HG03097 (cell line): ENCODE measurements around the gene NTNG1.

Experiments
- ATAC-seq: cut with Tn5 transposase; IDR thresholded peaks from one replicate; pipeline ENCODE4 v1.9.1; 2021; ENCODE audit not compliant: unreplicated experiment, low FRiP score

The NTNG1 gene

DNA sequence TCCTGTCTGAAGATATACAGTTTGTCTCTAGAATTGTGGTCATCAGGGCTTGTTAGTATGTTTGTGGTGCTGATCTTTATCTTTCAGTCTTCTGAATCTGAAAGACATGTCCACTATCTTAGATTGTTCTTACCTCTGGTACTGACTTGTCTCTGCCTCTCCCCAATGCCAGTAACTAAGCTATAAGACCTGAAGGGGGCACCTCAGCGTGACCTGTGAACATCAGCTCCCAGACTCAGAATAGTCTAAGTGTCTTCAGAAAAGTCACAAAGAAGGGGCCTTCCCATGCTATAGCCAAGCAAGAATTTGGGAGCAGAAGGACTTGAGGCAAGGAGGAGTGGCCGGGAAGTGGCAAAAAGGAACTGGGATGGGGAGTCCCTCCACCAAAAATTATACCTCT is 178.1 kb downstream of the NTNG1 start:
- ATAC-seq: no peak

DNA sequence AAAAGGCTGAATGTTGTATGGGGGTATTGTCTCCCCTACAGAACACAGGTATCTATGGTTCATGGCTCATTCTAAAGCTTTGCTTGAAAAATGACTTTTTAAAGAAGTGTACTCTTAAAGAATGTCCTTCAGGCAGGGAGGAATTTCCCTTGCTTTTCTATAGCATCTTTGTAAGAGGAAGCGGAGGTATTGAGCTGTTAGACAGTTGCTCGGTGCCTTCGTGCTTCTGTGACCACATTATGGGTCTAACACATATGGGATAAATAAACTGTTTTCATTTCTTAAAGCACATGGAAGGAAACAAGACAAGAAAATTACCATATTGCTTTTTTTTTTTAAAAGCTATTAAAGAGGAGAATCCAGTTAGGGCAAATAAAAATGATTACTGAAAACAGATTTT is 182.9 kb downstream of the NTNG1 start:
- ATAC-seq: no peak

DNA sequence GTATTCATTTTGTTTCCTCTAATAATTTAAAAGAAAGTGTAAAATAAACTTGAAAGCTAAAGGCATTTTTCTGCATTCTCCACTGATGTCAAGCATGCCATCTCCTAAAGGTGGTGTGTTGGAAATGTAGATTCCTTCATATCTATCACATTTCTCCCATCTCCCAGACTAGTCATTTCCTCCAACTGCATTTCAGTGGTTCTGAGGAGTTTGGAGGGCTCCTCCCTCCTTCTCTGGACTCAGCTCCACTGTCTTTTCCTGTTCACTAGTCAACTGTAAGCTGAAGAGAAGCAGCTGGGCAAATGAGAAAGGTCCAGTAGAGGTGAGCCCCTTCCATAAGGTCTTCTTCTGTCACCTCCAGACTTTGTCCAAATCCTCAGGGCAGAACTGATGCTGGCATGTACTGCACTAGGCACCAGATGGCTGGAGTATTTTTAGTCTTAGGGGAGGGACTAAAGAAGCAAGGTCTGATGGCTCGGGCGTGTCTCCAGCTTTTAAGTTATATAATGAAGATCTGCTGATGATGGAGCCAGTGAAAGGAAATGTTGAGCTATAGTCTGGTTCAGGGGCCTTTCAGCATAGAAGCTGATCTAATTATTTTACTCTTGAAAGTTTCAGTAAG is 186.1 kb downstream of the NTNG1 start:
- no peak for ATAC-seq

DNA sequence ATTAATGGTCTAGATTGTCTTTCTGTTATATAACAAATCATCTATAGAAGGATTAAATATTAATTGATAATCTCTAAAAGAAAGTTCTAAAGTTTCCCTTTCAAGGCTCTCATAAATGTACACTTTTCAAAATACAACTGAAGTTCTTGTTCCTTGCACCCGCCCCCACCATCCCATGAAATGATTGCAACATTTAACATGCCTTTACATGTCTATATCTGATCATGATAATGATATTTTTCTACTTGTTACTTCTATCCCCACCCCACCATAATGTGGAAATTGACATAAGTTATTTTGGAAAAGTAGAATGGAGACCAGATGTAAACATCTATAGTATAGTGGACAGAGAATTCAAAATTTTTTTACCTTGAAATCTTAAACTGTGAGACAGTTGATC is 186.6 kb downstream of the NTNG1 start:
- ATAC-seq: no peak

DNA sequence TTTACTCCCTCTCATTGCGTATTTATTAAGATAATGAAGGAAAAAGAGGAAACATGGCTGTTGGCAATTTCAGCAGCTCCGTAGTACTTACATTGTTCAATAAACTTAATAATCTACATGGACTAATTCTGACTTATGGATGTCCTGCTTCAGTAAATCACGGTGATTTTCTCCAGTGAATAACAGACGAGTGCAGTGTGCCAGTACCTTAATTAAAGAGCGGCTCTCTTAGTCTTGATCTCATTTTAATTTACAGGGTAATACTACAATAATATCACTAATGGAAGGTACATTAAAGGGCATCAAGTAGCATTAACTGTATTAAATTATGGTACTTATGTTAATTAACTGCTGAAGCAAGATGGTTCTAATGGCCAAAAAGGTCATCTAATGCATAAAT is 187.2 kb downstream of the NTNG1 start:
- no peak for ATAC-seq

DNA sequence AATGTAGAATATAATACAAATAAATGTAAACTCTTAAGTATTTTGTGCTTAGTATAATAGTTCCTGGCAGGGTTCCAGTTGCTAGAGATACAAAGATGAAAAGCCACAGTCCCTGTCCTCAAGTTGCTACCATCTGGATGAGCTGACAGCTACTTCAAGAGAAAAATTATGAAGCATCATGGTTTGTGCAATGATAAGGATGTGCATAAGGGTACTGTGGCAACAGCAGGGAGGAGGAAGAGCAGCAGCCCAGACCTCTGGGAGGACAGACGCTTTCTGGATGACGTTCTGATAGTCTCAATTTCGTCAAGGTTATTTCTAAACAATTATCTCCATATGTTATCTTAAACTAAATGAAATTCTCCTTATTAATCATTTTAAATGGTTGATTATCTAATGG is 198.9 kb downstream of the NTNG1 start:
- ATAC-seq: no peak

DNA sequence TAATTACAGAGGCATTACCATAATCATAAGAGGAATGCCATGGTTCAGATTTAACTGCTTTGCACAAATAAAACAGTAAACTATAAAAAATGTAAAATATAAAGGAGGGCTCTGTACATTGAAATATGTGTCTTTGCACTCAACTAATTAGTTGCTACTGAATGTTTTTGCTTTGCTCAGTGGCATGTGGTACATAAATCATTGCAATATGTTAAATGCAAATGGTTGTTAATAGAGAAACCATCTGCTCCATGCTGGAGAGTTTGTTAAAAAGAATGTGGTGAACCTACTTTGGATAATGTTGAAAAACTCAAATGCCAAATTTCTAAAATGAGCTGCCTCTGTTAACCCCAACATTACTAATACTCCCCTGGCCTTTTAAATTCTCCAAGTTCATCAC is 201.5 kb downstream of the NTNG1 start:
- ATAC-seq: no peak

DNA sequence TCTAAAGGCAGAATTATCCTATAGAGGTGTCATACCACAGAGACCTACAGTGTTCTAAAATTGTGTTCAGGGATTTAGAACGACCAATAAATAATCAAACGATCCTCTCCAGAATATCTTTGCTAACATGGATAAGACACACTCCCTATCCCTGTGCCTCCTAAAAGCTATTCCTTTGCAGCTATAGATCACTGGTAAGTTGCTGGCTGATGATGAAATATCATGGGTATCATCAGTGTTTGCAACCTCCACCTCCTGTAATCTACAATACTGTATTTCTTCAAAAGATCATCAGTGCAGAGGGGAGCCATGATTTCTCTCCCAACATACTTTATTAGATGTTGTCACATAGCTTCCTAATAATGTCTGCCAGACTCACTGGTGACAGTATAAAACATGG is 201.9 kb downstream of the NTNG1 start:
- ATAC-seq: no peak

DNA sequence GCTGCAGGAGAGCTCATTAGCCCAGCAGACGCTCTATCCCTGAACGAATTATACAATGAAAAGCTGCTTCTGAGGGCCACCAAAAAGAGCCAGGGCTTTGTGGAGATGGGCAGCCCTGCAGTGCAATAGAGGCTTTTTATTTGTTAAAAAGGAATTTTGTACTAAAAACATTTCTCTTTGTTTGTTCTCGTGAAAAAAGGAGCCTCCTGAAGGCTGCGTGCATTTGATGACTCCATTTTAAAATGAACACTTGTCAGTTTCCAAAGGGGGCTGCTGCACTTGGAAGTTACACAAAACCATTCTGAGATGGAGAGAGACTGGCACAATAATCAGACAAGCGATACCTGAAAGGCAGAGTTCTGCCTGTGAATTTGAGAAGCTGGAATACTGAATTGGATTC is 202.8 kb downstream of the NTNG1 start:
- ATAC-seq: no peak

DNA sequence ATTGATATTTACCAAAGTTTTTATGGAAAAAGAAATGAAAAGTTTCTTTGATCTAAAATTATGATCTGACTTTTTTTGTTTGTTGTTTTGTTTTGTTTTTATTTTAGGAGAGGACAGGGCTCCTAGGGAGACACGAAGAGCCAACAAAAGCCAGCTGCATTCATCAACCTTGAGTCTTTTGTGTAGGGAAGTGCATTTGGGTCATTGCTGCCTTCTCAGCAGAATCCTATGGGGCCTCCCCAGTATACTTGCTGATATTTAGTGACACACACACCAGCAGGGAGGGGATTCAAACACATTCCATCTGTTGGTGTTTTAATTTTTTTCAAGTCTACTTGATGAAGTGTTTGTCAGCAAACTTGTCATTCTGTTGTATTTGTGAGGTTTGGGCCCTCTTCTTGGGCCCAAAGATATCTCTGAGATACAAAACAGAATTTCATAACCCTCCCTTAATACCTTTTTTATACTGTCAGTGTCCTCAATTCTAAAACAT is 203.5 kb downstream of the NTNG1 start:
- no peak for ATAC-seq

DNA sequence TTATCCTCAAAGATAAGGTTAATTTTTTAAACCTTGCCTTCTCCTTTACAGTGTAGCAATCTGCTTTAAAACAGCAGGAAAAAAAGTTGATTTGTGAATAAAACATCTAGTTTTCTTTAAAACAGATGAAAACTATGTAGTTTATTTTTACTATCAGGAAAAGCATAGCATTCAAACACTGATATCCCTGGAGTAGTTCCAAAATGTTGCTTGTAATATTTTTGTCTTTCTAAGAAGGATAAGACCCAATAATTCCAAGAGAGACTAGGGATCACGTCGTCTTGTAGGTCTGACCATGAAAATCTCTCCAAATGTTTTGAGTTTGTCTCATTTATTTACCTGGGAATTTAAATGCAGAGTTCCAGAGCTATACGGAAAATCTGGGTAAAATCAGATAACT is 204.0 kb downstream of the NTNG1 start:
- no peak for ATAC-seq

DNA sequence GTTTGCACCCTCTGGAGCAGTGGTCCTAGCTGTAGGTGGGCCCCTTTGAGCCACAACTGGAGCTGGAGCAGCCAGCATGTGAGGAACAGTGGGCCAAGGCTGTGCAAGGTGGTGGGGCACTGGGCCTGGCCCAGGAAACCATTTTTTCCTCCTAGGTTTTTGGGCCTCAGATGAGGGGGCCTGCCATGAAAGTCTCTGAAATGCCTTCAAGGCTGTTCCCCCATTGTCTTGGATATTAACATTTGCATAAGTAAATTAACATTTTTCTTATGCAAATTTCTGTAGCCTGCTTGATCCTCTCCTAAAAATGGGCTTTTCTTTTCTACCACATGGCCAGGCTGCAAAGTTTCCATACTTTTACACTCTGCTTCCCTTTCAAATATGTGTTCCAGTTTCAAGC is 212.0 kb downstream of the NTNG1 start:
- no peak for ATAC-seq

DNA sequence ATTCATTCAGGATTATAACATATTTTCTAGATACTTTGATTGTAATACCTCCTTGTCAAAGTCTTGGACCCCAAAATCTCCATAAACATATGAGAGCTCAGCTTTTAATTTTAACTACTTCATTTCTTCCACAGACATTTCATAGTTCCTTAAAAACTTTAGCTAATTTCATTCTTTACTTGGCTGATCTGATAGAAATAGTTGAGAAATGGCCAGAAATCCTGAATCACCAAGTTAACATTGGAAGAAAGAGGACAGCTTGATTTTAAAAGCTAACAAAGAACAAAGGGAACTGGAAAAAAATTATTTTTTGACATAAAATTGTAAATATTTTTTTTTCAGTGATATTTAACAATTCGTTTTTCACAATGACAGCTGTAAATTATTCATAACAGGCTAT is 216.5 kb downstream of the NTNG1 start:
- no peak for ATAC-seq

DNA sequence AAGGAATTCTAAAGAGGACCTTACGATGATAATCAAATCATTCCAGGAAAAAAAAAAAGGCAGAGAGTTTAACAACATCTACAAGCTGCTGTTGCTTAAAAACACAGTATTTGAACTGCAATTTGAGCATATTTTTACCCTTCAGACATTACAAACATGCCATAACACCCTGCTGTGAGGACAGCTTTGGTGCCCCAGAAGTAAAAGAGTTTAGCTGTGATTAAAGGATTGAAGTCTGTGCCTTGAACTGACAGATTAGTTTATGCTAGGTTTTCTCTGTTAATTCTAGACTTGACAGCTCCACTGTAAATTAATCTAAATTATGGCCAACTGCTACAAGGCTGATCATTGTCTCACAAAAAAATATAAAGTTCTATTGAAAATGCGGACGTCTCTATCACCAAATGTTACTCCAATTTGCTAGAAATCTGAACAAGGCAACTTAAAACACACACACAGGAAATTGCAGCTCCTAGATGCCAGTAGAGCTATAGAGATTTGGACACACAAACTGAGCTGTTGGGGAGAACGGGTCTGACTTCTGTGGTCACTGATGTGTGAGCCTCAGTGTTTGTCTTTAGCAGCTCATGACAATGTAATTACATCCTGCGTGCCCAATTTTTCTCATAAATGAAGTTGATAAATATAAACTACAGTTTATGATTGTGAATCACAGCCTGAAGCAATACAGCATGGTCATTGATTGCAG is 217.9 kb downstream of the NTNG1 start:
- no peak for ATAC-seq

DNA sequence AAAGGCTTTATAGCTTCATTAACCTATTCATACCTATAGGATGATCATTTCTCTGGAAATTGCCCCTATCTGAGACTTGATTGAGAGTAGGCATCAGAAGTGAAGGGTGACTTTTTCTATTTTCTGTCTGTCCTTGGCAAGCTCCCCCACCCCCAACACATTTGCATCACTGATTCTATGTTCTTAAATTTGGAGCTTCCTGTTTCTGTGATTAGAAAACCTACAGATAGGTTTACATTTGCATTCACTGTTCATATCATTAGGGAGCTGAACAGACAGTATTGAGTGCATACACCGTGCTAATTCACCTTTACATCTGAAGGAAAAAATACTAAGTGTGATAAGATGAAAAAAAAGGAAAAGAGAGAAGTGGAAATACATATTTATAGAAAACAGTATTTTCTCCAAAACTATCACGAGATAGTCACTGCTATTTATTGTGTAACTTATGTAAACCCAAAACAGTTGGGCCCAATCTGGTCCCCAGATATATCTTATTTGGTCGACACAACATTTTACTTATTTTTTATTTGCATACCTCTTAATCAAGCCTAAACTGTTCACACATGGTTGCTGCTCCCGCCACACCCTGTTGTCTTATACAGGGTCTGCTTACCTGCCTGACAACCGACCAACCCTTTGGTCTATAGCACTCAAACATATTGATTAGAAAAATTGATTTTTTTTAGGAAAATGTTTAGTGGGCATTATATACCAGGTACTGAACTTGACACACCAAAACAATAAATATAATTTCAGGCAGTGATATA is 218.8 kb downstream of the NTNG1 start:
- no peak for ATAC-seq

DNA sequence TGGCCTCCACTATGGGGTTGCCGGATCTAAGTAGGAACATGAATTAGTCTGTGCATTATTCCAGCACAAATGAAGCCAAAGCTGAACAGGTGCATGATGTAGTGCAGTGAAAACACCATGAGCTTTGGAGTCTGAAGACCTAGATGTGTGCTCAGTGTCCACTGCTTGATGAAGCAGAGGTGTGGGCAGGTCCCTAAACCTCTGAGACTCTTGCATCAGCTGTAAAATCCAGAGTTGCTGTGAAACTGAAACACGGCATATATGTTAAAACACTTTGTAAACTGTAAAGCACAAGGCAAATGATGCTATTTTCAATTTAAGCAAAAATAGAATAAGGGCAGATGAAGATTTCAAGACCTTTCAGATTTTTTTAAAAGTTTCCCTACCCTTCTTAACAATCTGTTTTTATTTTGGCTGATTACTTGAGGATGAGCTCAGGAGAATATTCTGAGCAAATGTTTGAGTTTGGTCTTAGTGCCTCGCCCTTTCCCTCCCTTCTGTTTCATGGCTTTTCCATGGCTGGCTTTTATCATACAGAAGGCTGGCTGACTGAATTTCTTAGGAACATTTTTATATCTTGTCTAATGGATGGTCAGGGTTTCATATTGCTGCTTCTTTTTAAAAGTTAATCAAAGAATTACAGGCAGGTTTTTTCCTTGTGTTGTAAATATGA is 221.8 kb downstream of the NTNG1 start:
- ATAC-seq: no peak

DNA sequence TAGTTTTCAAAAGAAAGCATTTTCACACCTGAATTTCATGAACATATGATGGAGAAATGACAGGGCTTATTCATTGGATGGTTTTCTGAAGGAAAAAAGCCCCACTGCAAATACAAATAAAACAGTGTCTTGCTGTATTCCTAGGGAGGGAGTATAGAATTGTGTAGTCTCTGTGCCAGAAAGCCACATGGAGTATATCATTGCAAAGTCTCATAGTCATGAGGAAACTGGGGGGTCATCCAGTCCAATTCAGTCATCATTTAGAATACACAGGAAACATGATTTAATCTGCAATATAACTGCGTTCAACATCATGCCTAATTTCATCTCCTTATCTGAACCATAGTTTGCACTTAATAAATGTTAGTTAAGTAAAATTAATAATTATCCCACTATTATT is 222.3 kb downstream of the NTNG1 start:
- ATAC-seq: no peak

DNA sequence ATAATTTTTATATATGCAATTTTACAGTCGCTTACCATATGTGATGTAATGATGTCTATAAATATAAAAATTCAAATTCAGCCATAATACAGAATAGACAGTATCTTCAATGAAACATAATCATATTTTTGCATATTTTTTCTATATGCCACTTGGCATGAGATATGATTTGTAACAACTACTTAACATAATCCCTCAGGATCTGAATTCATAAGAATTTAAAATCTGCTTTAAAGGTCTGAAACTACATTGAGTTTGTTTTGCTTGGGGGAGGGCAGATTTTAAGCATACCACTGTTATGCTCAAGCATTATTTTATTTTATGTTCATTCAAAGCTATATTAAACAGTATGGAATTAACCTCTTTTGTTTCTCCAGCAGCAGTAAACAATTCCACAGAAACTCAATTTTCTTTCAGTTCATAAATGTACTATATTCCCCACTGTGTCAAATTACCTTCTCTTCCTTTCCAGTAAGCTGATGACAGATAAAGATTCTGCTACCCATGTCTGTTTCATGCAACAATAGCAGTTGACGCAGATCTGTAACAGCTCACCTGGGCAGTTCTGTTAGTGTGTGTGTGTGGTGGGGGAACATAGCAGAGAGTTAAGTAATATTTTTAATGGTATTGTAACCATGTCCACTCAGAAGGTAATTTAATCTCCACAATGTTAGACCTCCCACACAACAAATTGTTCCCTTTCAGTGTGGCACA is 224.8 kb downstream of the NTNG1 start:
- ATAC-seq: no peak

DNA sequence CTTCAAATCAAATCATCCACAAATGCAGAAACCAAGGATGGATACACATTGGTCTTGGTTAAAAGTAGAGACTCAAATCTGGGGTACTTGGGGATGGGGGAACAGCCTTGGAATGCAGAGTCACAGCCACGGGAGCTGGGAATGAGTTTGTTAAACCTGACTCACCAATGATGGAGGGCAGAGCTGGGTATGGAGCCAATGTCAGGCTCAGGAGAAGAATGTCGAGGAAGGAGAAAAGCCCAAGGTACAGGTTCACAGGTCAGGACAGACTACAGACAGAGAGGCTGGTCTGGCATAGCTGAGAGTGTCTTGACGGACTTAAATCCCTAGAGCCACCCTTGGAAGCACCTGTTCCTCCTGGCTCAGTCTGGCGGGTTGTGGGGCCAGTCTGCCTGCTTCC is 237.6 kb downstream of the NTNG1 start:
- no peak for ATAC-seq

DNA sequence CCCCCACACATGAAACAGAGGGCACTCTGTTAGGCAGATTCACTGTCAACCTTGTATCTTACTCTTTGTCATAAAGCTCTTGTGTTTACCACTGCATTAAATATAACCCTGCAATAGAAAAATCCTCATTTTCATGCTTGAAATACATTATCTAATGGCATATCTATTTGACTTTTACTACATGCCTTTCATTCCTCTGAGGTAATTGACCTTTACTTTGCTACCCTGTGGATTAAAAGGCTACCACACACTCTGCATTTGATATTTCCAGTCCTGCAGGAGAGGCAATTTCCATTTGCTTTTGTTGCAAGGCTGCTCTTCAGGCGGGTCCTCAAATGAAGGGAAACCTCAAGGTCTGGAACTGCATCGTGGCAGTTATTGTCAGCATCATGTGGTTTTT is 238.0 kb downstream of the NTNG1 start:
- ATAC-seq: no peak

DNA sequence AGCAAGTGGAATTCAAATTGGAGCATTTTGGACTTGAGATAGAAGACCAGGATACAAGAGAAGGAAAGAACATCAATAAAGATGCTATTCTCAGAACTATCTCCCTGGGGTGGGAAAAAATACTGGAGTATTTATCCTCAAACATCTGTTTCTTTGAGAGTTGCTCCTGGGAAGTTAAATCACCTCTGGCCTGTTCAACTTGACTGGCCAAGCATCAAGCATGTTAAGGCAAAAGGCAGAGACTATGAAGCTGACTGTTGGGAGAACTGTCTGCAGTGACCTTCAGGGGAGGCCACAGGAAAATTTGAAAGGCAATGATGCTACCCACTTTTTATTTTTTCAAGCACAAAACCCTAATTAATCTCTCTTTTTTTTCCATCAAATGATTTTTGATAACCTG is 239.0 kb downstream of the NTNG1 start:
- no peak for ATAC-seq
